Hepatic stellate cell (primary cell): Measurements from ENCODE around the gene PRLR.
A peak's percentile ranks its signal among the peaks of the same experiment; 100 is the strongest.

ENCODE experiments used
- DNase-seq: peaks from one replicate; pipeline ENCODE4 v3.0.0; 2011; ENCODE audit warnings: low spot score

PRLR gene

DNA sequence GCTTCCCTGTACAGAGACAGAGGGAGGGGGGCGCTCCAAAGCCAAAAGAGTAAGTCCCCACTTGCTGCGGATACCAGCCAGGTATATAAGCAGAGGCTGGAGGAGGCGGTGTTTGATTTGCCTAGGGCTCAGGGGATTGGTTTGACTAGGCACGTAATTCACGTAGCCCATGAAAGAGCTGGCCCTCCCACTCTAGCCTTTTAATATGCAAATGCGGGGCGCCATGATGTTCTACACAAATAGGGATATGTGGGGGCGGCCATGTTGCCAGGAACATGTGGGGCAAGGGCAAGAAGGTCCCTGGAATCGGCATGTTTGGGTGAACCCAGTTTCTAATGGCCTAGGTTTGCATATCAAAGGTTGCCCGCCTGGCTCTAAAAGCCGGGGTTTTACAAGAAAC, 3.3 kb upstream of the PRLR start:
- no peak for DNase-seq

DNA sequence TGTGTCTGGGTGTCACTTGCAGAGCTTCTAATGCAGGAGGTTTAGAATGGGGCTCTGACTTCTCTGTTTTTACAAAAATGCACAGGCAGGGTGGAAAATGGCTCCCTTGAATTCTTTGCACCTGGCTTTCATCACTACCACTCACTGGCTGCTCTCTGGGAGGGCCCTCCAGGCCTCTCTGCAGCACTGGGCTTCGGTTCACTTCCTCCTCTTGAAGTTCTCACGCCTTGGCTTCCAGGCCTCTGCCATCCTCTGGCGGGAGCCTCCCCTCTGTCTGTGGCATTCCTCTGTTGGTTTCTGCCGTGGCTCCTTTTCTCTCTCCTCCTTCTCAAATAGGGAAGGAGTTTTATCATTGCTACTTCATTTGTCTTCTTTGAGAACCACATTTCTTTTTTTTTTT, 2.8 kb upstream of the PRLR start:
- DNase-seq = no peak

DNA sequence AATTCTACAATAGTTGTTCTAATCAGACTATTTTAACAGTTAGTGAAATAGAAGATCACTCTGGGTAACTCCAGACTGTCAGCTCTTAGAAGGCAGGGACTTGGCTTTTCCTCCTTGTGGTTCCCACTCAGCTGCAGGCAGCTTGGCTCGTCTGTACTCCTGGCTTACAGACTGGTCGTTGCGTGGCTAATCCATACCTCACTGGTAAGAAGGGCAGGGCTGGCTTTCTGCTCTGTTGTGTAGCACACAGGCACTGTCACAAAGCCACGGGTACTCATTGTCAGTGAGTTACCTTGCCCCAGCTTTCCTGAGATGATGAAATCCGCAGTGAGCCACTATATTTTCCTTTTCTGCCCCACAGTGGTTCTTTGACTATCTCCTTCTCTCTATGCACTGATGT, 1.8 kb upstream of the PRLR start:
- DNase-seq = no peak

DNA sequence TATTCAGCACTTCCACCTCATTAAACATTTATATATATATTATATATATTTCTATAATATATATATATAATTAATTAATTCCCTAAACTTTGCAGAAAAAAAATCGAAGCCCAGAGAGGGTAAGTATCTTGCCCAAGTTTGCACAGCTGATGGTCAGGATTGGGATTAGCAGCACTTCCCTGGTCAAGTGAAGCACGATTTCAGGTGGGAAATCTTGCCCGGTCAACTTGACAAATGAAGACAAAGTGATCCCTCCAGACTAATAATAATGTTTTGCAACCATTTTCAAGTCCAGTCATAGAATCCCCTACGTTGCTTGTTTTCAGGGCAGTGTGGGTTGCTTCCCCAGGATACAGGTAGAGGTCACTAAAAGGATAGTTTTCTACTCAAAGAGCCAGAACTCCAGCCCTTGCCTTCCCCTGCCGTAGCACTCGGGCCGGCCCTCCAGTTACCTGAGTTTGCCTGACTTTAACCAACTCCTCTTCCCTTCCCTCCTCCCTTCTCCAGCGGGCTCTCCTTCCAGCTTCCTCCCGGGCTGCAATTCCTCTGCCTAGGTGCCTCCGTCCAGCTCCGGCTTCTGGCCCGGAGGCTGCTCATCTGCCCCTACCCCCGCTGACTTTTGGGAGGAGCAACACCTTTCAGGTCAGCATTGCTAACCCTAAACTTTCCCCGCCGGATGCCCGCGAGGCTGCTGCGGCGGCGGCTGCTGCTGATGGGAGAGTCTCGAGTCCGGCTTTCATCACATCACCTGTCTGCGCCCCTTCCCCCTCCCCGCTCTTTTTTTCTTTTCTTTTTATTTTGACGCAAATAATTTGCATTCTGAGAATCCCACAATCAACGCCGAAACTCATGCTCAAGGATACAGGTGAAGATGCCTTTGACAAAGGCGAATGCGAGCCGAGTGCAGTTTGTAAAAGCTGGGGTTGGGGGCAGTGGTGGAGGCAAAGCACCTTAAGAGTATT, 930 bp downstream of the PRLR start:
- DNase-seq = no peak

GRCh38 chr5:35228310-35228709, 2.0 kb downstream of the PRLR start:
- DNase-seq = no peak

DNA sequence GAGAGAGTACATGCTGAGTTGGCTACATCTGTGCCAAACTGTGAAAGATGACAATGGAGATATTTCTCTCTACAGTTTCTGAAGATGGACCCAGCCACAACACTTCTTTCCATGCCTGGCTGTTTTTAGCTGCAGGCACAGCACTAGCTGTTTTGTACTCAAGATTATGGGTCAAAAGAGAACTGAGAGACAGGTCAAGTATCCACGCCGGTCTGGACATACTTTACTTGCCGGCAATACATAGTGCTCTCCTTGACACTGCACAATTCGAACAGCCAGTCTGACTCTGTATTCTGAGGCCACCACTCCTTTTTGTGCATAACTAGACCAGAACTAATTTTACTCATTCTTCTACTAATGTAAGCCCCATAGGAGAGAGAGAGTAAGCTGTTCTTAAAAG, 2.6 kb downstream of the PRLR start:
- DNase-seq = no peak

- DNase-seq = no peak
Observed at GRCh38 chr5:35223787-35224395, 6.4 kb downstream of the PRLR start.

GRCh38 chr5:35220967-35221366, 9.3 kb downstream of the PRLR start:
- DNase-seq = no peak

DNA sequence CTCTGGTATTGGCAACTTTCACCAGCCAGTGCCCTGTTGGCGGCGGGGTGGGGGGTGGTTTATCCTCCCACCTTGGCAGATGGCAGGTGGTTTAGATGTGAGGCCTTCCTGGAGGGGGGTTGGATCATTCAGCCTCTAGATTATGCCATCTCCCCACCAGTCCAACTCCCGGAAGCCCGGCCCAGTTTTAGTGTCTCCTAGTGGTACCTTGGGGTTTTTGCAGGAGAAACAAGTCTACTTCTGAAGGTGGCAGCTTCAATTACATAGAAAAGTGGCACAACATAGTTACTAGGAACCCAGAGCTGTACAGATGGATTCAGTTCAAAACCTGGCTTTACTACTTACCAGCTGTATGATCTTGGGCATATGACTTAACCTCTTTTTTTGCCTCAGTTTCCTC, 11.3 kb downstream of the PRLR start:
- no peak for DNase-seq

GRCh38 chr5:35214051-35214450, 16.2 kb downstream of the PRLR start:
- DNase-seq = no peak

- no peak for DNase-seq
Observed at GRCh38 chr5:35213608-35214007, 16.7 kb downstream of the PRLR start.

- no peak for DNase-seq
Observed at GRCh38 chr5:35212122-35212982, 17.9 kb downstream of the PRLR start.

- DNase-seq = no peak
Observed at GRCh38 chr5:35209862-35210261, 20.4 kb downstream of the PRLR start.

DNA sequence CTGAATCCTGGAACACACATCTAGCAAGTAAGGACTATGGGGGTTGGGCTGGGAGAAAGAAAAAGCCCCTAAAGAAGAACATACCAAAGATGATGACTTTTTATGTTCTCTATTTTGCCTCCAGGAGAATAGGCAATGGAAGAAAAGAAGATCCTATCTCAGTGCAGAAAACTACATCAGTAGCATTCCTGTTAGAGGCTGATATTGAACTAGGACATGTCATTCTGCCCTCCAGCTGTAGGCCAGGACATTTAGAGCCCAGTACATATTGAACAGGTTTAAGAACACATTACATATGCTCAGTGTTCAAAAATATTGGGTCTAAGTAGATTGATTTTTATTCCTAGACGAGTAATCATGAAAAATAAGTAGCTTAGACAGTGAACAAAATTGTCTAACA, 24.7 kb downstream of the PRLR start:
- no peak for DNase-seq

DNA sequence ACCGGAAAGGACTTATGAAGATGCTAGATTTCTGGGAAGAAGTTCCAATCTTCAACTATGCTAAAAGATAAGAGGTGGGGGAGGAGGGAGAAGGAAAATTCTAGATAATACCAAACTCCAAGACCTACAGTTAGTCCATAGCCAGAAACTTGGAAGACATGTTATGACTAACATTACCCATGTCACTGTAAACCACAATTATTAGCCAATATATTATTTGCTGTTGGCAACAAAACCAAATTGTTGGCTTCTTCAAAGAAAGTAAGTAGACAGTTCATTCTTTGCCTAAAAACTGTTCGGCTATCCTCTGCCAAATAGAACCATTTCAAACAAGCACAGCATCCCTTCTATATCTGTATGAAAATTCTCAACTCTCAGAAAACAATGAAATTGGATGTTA, 25.1 kb downstream of the PRLR start:
- no peak for DNase-seq

GRCh38 chr5:35203403-35203802, 26.9 kb downstream of the PRLR start:
- DNase-seq = no peak

DNA sequence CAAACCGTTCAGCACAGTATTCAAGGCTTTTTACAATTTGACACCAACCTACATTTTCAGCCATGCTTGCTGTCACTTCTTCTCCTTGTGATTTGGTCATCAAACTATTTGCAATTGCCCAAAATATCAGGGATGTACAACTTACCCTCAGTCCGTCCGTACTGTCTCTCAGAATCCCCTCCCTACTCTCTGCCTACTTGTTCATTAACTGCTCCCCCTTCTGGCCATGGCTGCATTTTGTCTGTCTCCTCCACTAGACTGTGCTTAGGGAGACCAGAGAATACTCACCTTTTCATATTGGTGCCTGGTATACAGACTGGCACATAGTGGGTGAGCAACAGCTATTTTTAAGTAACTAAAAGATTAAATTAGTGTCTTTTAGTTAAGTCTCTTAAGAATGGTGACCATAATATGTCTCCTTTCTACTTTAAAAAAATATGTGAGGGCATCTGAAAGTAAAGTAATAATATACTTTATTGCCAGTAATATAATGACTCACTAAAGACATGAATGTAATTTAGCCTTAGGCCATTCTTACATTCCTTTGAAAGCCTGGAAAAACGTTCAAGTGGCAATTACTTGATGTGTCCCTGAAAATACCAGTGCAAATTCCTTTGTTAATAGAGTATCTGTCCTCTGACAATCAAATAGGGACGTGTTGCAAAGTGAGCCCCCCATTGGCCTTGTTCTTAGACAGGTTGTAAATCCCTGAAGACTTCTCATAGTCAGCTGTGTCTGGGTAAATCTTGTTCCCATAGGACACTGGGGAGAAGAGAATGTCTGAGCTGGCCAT, 27.8 kb downstream of the PRLR start:
- peak; percentile 9 for DNase-seq

DNA sequence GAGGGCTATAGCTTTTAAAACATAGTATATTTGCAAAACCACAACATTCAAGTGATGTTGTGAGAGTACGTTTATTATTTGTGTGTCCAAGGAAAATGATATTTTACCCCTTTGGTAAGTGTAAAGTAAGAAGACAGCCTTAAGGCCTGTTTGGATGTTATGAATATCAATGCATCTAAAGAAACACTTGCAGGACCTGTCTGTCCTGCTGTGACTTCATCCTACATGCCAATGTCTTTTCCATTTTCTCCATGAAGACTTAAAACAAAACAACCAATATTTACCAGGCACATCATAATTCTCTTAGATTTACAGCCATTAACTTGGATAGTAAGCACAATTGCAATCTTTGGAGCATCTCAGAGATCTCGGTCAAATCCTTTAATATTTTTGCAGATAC, 29.0 kb downstream of the PRLR start:
- no peak for DNase-seq

DNA sequence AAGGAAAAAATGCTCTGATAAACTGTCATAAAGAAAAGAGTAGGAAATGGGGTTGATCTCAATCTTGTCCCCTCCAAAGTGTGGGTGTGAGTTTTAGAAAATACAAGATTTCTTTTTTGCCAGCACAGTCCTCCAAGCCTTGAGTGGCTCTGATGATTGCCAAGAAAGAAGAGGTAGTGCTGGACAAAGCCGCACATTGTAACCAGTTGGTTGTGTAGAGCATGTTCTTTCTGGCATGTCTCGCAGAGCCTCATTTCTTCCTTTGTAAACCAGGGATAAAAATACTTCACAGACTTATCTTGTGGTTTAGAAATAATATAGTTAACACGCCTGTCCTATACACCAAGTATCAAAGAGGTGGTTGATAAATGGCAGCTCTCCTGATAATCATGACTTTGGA, 30.4 kb downstream of the PRLR start:
- DNase-seq = no peak

DNA sequence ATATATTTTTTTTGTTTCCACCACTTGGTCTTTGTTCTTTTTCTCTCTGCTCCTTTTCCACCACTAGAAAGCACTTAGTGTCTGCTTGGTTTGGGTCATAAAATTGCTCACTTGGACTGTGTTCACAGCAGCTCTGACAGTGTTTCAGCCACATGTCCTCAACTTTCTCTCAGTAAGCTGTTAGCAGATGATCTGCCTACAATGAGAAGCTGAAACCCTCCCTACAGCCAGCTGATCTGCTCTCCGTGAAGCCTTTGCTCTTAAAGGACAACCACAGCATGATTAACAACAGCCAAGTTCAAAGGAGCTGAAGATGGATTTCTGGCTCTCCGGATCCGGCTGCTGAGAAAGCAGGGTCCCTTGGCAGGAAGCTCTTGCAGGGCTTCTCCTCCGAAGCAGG, 31.6 kb downstream of the PRLR start:
- no peak for DNase-seq

DNA sequence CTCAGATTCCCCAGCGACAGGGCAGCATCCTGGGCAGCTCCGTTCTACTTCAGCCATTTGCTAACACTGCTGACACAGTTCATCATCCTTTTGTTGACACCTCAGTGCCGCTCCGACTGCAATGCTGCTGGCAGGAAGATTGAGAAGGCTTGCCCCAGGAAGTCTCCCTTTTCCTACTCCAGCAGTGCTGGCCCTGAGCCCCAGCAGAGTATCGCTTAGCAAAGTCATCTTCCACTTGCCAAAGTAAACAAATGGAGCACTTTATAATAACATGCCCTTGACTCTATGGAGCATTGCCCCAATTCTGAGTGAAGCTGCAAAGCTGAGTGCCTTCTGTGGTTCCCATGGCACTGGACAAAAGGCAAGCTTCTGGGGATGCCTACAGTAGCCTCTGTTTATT, 32.2 kb downstream of the PRLR start:
- no peak for DNase-seq

GRCh38 chr5:35197351-35197750, 32.9 kb downstream of the PRLR start:
- DNase-seq = no peak
